Cardiac fibroblast (primary cell): Measurements from ENCODE around the gene ABLIM2.

Experiments
- DNase-seq, 2 donors: peaks; one replicate each; pipeline versions ENCODE4 v3.0.0 to v3.0.0-alpha.2; 2010; ENCODE audit warnings: low read depth in 2 of 2
- H3K4me3 ChIP-seq, 2 donors: replicated peaks in 1 of 2; 1 replicate in 1 of 2; 2 replicates in 1 of 2; pipeline ENCODE4 v1.5.1; 2011; ENCODE audit warnings: low read depth in 2 of 2, low read length in 2 of 2, mild to moderate bottlenecking in 2 of 2, moderate library complexity in 1 of 2
- CTCF ChIP-seq: IDR thresholded peaks from one replicate; pipeline ENCODE4 v1.5.1; 2011; ENCODE audit warnings: low read depth, mild to moderate bottlenecking, low read length, inconsistent platforms

ABLIM2 gene

GRCh38 chr4:8184061-8184460 lies 25.4 kb upstream of the ABLIM2 start:
- TF ChIP-seq CTCF: no peak
- peak in 1 of 2 donors; percentile 27 for DNase-seq
- no peak overlapping the region for H3K4me3 ChIP-seq

- no peak overlapping the region for H3K4me3 ChIP-seq
- no peak for TF ChIP-seq CTCF
- peak; percentile 89 to 96 for DNase-seq
Observed at GRCh38 chr4:8182858-8183725, 24.5 kb upstream of the ABLIM2 start.

- TF ChIP-seq CTCF: no peak
Observed at GRCh38 chr4:8182294-8182693, 23.7 kb upstream of the ABLIM2 start.

GRCh38 chr4:8181844-8182243 lies 23.2 kb upstream of the ABLIM2 start:
- TF ChIP-seq CTCF: no peak
- no peak for DNase-seq

More at GRCh38 chr4:8182294-8182693, 23.7 kb upstream of the ABLIM2 start:
- DNase-seq: no peak
- H3K4me3 ChIP-seq: no peak overlapping the region

GRCh38 chr4:8181119-8181518 lies 22.5 kb upstream of the ABLIM2 start:
- TF ChIP-seq CTCF: no peak
- no peak for DNase-seq
- no peak overlapping the region for H3K4me3 ChIP-seq

More at GRCh38 chr4:8181844-8182243, 23.2 kb upstream of the ABLIM2 start:
- no peak overlapping the region for H3K4me3 ChIP-seq

GRCh38 chr4:8180310-8181093 lies 21.9 kb upstream of the ABLIM2 start:
- H3K4me3 ChIP-seq: no peak overlapping the region
- TF ChIP-seq CTCF: no peak
- DNase-seq: no peak
